Activated naive CD4-positive, alpha-beta T cell treated with anti-CD3 and anti-CD28 coated beads, Interleukin-2, amount 50 U/mL, for 24 hours (primary cell): ENCODE data around the gene PAF1.

Experiments
- H3K27ac Mint-ChIP-seq: one replicate; pipeline ENCODE4 v1.8.0; 2021; ENCODE audit warnings: mild to moderate bottlenecking, mixed read lengths
- H3K27me3 Mint-ChIP-seq: one replicate; pipeline ENCODE4 v1.8.0; 2021; ENCODE audit warnings: mixed read lengths
- H3K36me3 Mint-ChIP-seq: one replicate; pipeline ENCODE4 v1.8.0; 2021; ENCODE audit warnings: mixed read lengths
- H3K4me1 Mint-ChIP-seq: one replicate; pipeline ENCODE4 v1.8.0; 2021; ENCODE audit warnings: mixed read lengths
- H3K4me3 Mint-ChIP-seq: one replicate; pipeline ENCODE4 v1.8.0; 2021; ENCODE audit warnings: mild to moderate bottlenecking, mixed read lengths
- H3K9me3 Mint-ChIP-seq: one replicate; pipeline ENCODE4 v1.8.0; 2021; ENCODE audit warnings: mixed read lengths

The PAF1 gene

GRCh38 chr19:39360599-39360998 is 30.3 kb downstream of the PAF1 start:
- Mint-ChIP-seq H3K27me3 (no peaks in the 10 kb centered on the region), H3K27ac (no peak overlapping the region), H3K36me3 (peaks cover 15% of the 10 kb centered on the region), H3K4me1 (no peaks in the 10 kb centered on the region), H3K4me3 (no peak overlapping the region), H3K9me3 (no peaks in the 10 kb centered on the region)

DNA sequence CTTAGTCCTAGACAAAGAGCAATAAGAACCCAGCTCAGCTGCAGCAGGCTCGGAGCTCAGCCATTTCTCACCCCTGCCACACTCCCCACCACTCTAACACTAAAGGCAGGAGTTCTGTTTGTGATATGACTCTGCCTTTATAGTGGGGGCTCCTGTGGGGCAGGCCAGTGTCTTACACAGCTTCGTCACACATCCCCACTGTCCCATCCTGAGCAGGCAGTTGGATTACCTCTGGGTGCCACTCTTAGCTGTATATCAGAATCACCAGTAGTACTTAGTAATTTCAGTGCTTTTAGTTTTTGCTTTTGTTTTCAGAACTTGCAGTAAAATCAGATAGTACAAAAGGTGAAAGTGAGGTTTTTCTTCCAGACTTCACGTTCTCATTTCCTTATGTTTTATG is 31.9 kb downstream of the PAF1 start:
- Mint-ChIP-seq H3K27me3 (no peaks in the 10 kb centered on the region), H3K9me3 (no peaks in the 10 kb centered on the region), H3K27ac (no peak overlapping the region), H3K36me3 (peaks cover 17% of the 10 kb centered on the region), H3K4me1 (no peaks in the 10 kb centered on the region), H3K4me3 (no peak overlapping the region)

DNA sequence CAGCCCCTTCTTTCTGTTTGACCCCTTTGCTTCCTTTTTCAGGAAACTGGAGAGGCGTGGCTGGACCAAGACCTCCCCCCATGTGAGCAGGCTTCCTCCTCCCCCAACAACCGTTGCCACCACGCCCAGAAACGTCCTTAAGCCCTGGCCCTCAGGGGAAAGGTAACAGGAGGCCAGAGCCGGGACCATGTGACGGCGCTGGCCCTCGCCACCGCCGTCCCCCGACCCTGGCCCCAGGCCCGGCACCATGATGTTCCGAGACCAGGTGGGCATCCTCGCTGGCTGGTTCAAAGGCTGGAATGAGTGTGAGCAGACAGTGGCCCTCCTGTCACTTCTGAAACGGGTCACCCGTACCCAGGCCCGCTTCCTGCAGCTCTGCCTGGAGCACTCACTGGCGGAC is 34.3 kb downstream of the PAF1 start:
- peaks cover 25% of the 10 kb centered on the region for H3K36me3 Mint-ChIP-seq
- peaks cover 8% of the 10 kb centered on the region for H3K4me1 Mint-ChIP-seq
- H3K27ac Mint-ChIP-seq, result no peak overlapping the region
- no peaks in the 10 kb centered on the region for H3K27me3 Mint-ChIP-seq
- H3K9me3 Mint-ChIP-seq, result no peaks in the 10 kb centered on the region
- H3K4me3 Mint-ChIP-seq, result no peak overlapping the region

GRCh38 chr19:39356073-39356472 is 34.8 kb downstream of the PAF1 start:
- Mint-ChIP-seq H3K27ac (no peak overlapping the region), H3K9me3 (no peaks in the 10 kb centered on the region), H3K36me3 (peaks cover 26% of the 10 kb centered on the region), H3K4me1 (peaks cover 14% of the 10 kb centered on the region), H3K27me3 (no peaks in the 10 kb centered on the region), H3K4me3 (no peak overlapping the region)

DNA sequence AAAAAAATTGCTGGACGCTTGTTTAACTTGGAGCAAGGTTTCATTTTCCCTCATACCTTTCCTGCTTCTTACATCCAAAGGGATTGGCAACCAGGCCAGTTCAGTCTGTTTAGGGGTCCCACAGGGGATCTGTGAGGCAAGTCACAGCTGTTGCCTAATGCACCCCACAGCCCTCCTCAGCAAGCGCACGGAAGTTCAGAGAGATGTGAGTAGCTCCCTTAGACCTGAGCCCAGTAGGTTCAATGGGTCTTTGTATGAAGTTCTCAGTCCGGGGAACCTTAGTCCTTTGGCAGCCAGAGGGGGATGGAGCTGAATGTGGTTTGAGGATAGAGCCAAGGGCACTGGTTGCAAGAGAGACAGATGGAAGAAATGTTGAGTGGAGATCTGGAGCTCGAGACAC is 35.7 kb downstream of the PAF1 start:
- no peaks in the 10 kb centered on the region for H3K27me3 Mint-ChIP-seq
- H3K4me3 Mint-ChIP-seq, result no peak overlapping the region
- peaks cover 15% of the 10 kb centered on the region for H3K4me1 Mint-ChIP-seq
- H3K27ac Mint-ChIP-seq, result no peak overlapping the region
- H3K9me3 Mint-ChIP-seq, result no peaks in the 10 kb centered on the region
- peaks cover 24% of the 10 kb centered on the region for H3K36me3 Mint-ChIP-seq

DNA sequence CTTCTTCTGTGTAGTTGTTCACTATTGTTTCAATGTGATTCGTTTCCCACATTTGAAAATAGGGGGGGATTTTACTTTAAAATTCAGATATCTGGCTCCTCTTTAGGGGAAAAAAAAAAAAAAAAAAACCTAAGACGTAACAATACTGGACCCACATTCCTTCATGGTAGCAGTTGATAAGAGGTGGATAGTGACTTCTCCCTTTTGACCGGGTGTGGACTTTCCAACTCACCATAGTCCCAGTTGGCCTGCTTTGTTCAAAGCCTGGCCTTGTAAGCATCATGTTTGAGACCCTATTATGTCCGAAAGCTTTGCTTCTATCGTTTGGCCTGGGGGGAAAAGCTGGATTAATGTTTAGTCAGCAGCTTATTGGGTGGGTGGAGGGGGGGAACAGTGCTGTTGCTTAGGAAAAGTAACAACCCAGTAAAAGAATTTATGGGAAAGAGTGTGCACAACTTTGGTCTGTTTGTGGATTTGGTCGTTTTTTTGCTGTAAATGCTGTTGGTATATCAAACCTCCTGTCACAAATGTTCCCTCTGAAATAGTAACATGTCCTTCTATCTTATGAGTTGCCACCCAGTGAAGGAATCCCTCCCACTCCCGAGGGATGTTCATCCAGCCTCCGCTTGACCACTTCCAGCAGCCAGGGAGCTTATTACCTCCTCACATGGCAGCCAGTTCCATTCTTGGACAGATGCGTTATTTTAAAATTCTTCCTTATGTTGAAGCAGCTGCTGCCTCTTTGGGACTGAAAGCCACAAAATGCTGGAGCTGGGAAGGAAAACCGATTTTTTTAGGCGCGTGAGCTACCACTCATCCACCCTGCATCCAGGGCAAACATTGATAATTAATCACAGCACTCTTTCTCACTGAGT is 38.3 kb downstream of the PAF1 start:
- Mint-ChIP-seq H3K36me3 (peaks cover 23% of the 10 kb centered on the region), H3K4me3 (no peak overlapping the region), H3K9me3 (no peaks in the 10 kb centered on the region), H3K27me3 (no peaks in the 10 kb centered on the region), H3K27ac (no peak overlapping the region), H3K4me1 (peaks cover 32% of the 10 kb centered on the region)

GRCh38 chr19:39351537-39352064 is 39.3 kb downstream of the PAF1 start:
- H3K36me3 Mint-ChIP-seq, result peaks cover 20% of the 10 kb centered on the region
- H3K27me3 Mint-ChIP-seq, result no peaks in the 10 kb centered on the region
- peak overlapping the region; percentile 55 for H3K27ac Mint-ChIP-seq
- H3K4me3 Mint-ChIP-seq, result no peak overlapping the region
- no peaks in the 10 kb centered on the region for H3K9me3 Mint-ChIP-seq
- H3K4me1 Mint-ChIP-seq, result peaks cover 40% of the 10 kb centered on the region

GRCh38 chr19:39350156-39350555 is 40.8 kb downstream of the PAF1 start:
- H3K9me3 Mint-ChIP-seq, result no peaks in the 10 kb centered on the region
- no peaks in the 10 kb centered on the region for H3K27me3 Mint-ChIP-seq
- peaks cover 54% of the 10 kb centered on the region for H3K4me1 Mint-ChIP-seq
- peaks cover 18% of the 10 kb centered on the region for H3K36me3 Mint-ChIP-seq
- no peak overlapping the region for H3K27ac Mint-ChIP-seq
- no peak overlapping the region for H3K4me3 Mint-ChIP-seq

GRCh38 chr19:39349326-39349725 is 41.6 kb downstream of the PAF1 start:
- Mint-ChIP-seq H3K4me3 (no peak overlapping the region), H3K27me3 (no peaks in the 10 kb centered on the region), H3K4me1 (peaks cover 62% of the 10 kb centered on the region), H3K27ac (no peak overlapping the region), H3K9me3 (no peaks in the 10 kb centered on the region), H3K36me3 (peaks cover 16% of the 10 kb centered on the region)

GRCh38 chr19:39347332-39348164 is 43.4 kb downstream of the PAF1 start:
- H3K27ac Mint-ChIP-seq, result peak overlapping the region; percentile 80
- H3K36me3 Mint-ChIP-seq, result peaks cover 16% of the 10 kb centered on the region
- no peaks in the 10 kb centered on the region for H3K9me3 Mint-ChIP-seq
- no peak overlapping the region for H3K4me3 Mint-ChIP-seq
- H3K4me1 Mint-ChIP-seq, result peaks cover 76% of the 10 kb centered on the region
- no peaks in the 10 kb centered on the region for H3K27me3 Mint-ChIP-seq

DNA sequence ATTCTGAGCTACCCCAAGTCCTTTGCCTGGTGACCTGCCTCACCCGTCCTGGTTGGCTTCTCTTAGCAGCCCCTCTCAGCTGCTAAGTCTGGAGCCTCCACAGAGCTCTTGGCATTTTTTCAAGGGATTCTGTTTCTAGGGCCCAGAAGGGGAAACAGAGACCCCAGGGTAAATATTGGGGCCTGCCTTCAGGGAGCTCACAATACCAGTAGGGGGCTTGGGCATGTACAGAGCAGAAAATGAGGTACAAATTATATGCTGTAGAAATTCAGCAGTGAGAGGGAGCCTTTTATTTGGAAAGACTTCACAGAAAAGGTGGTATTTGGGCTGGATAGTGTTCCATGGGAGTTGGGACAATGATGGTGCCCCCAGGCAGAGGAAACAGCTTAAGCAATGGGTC is 45.0 kb downstream of the PAF1 start:
- H3K27ac Mint-ChIP-seq, result peak overlapping the region; percentile 61
- no peaks in the 10 kb centered on the region for H3K9me3 Mint-ChIP-seq
- H3K4me3 Mint-ChIP-seq, result no peak overlapping the region
- no peaks in the 10 kb centered on the region for H3K27me3 Mint-ChIP-seq
- H3K36me3 Mint-ChIP-seq, result peaks cover 7% of the 10 kb centered on the region
- peaks cover 69% of the 10 kb centered on the region for H3K4me1 Mint-ChIP-seq

- Mint-ChIP-seq H3K27me3 (no peaks in the 10 kb centered on the region), H3K27ac (peak overlapping the region; percentile 64), H3K36me3 (peaks cover 2% of the 10 kb centered on the region), H3K4me3 (peak overlapping the region; percentile 85), H3K9me3 (no peaks in the 10 kb centered on the region), H3K4me1 (peaks cover 75% of the 10 kb centered on the region)
Measured at GRCh38 chr19:39342647-39343305, 48.1 kb downstream of the PAF1 start.

DNA sequence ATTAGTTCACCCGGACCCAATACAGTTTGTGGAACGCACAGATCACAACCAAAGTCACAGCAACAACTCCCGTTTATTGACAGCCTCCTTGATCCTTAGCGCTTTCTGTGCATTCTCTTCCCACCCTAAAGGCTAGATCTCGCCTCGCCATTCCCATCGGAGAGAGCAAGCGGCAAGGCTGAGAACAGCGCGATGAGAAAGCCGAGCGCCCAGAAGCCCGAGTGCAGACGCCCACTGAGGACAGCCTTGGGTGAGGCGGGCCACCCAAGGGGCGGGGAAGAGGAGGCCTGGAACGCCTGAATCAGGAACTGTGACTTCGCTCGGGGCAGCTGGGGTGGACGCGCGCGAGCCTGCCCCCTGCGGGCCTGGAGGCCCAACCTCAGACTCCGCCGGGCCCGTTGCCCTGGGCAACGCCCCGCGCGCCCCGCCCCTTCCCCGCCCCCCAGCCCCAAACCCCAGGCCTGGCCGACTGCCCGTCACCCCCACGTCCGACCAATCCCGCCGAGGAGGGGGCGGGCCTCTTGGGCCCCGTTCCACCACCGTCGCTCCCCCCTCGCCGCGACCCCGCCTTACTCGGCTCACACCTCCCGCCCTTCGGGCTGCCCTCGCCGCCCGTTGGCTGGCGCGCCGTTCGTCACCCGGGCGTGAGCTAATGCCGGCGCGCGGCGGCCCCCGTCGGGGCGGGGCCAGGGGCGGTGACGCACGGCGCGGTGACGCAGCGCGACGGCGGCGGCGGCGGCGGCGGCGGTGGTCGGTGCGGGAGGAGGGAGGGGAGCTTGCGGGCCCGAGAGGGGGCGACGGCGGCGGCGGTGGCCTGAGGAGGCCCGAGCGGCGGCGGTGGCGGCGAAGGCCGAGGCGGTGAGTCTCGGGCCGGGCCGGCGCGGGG is 48.9 kb downstream of the PAF1 start, which contains the start of gene SAMD4B:
Gene SAMD4B (plus strand): TSS at position 703 of the 886 bp plus-strand sequence. CDS start 14,473 bp downstream, outside the sequence.
- Mint-ChIP-seq H3K4me1 (peaks cover 75% of the 10 kb centered on the region), H3K27me3 (no peaks in the 10 kb centered on the region), H3K27ac (peak within 1 kb of the TSS; percentile 95), H3K4me3 (peak within 1 kb of the TSS; percentile 95), H3K36me3 (peaks cover 2% of the 10 kb centered on the region), H3K9me3 (no peaks in the 10 kb centered on the region)

GRCh38 chr19:39341129-39341718 is 49.7 kb downstream of the PAF1 start:
- no peaks in the 10 kb centered on the region for H3K27me3 Mint-ChIP-seq
- peak overlapping the region; percentile 95 for H3K27ac Mint-ChIP-seq
- H3K36me3 Mint-ChIP-seq, result peaks cover 2% of the 10 kb centered on the region
- H3K4me3 Mint-ChIP-seq, result peak overlapping the region; percentile 95
- H3K4me1 Mint-ChIP-seq, result peaks cover 71% of the 10 kb centered on the region
- no peaks in the 10 kb centered on the region for H3K9me3 Mint-ChIP-seq
